GM10266 (cell line): Measurements from ENCODE around the gene PCSK2.

Experiments used
- DNase-seq: peaks from one replicate; pipeline ENCODE4 v3.0.0; 2012; ENCODE audit errors: extremely low spot score
- CTCF ChIP-seq: IDR thresholded peaks from 2 replicates; pipeline ENCODE4 v1.5.1; 2012; ENCODE audit warnings: mild to moderate bottlenecking, low read depth; ENCODE audit not compliant: control insufficient read depth, insufficient read depth; ENCODE audit errors: missing control alignments

Gene PCSK2

GRCh38 chr20:17481661-17482060, 254.8 kb downstream of the PCSK2 start:
- TF ChIP-seq CTCF = no peak
- DNase-seq = no peak

- no peak for DNase-seq
- TF ChIP-seq CTCF = no peak
Observed at GRCh38 chr20:17482536-17482935, 255.7 kb downstream of the PCSK2 start.

- DNase-seq = no peak
- no peak for TF ChIP-seq CTCF
Observed at GRCh38 chr20:17485017-17485416, 258.2 kb downstream of the PCSK2 start.

- TF ChIP-seq CTCF = no peak
Observed at GRCh38 chr20:17488916-17489600, 262.2 kb downstream of the PCSK2 start.

GRCh38 chr20:17490501-17490900, 263.7 kb downstream of the PCSK2 start:
- no peak for DNase-seq
- no peak for TF ChIP-seq CTCF

More at GRCh38 chr20:17488916-17489600, 262.2 kb downstream of the PCSK2 start:
- DNase-seq = no peak

GRCh38 chr20:17491041-17491440, 264.2 kb downstream of the PCSK2 start:
- no peak for TF ChIP-seq CTCF
- DNase-seq = no peak

GRCh38 chr20:17491488-17491887, 264.6 kb downstream of the PCSK2 start:
- no peak for TF ChIP-seq CTCF
- DNase-seq = no peak
